Parathyroid adenoma (tissue), 2 donors: Measurements from ENCODE around the gene MGRN1.

Experiments
- H2AFZ ChIP-seq: fragments of 300-600 bp; sonication (generic); one replicate; pipeline ENCODE4 v1.7.0; 2017; ENCODE audit warnings: antibody characterized with exemption, mild to moderate bottlenecking
- H3K27ac ChIP-seq: fragments of 300-600 bp; sonication (generic); one replicate; pipeline ENCODE4 v1.7.0; 2017
- H3K27me3 ChIP-seq: fragments of 300-600 bp; sonication (generic); one replicate; pipeline ENCODE4 v1.7.0; 2017; ENCODE audit warnings: low read length; ENCODE audit not compliant: control insufficient read depth, insufficient read depth
- H3K36me3 ChIP-seq: fragments of 300-600 bp; sonication (generic); one replicate; pipeline ENCODE4 v1.7.0; 2017; ENCODE audit warnings: low read length; ENCODE audit not compliant: control insufficient read depth, insufficient read depth
- H3K4me1 ChIP-seq: fragments of 300-600 bp; sonication (generic); one replicate; pipeline ENCODE4 v1.7.0; 2017; ENCODE audit warnings: control low read depth
- H3K4me2 ChIP-seq: fragments of 300-600 bp; sonication (generic); one replicate; pipeline ENCODE4 v1.7.0; 2017; ENCODE audit warnings: low read length
- H3K4me3 ChIP-seq: fragments of 300-600 bp; sonication (generic); one replicate; pipeline ENCODE4 v1.7.0; 2017; ENCODE audit warnings: low read depth, low read length
- H3K79me2 ChIP-seq: fragments of 300-600 bp; sonication (generic); one replicate; pipeline ENCODE4 v1.7.0; 2017; ENCODE audit warnings: control low read depth
- H3K9ac ChIP-seq: fragments of 300-600 bp; sonication (generic); one replicate; pipeline ENCODE4 v1.7.0; 2017; ENCODE audit warnings: mild to moderate bottlenecking
- H3K9me3 ChIP-seq: fragments of 300-600 bp; sonication (generic); one replicate; pipeline ENCODE4 v1.7.0; 2017; ENCODE audit warnings: low read length; ENCODE audit not compliant: control insufficient read depth
- CTCF ChIP-seq: fragments of 300-600 bp; sonication (generic); IDR thresholded peaks from one replicate; pipeline ENCODE4 v1.7.0; 2017; ENCODE audit warnings: antibody characterized with exemption, mild to moderate bottlenecking
- donor health status: primary hyperparathyroidism.

The MGRN1 gene

DNA sequence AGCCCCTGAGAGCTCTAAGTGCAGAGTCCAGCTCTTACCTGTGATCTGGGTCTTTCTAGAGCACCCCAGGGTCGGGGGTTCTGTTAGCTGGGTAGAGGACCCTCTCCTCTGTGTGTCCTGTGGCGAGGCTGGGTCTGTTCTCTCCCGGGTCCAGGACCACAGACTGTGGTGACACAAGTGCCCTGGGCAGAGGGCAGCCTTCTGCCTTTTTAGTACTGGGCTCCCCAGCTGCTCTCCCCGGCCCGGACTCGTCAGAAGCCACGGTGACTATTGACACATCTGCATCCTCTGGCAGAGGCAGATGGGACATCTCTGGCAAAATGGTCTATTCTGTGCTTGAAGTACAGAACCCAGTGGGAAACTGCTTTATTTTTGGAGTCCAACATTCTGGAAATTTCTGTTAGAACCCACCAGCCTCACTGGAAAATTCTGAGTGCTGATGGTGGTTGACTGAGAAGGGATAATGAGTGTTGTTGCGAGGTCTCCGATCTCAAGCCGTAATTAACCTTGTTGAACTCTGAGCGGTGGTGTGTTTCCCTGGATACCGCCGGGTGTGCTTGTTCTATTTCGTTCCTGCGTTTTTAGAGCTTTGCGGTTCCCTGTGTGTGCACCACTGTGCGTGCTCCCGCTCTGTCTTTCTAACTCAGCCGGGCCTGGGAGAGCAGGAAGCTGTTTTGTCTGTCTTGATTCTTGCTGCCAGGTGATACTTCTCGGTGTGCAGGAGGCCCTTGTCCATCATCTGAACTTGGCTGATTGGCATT is 42.8 kb downstream of the MGRN1 start:
- Histone ChIP-seq H3K27ac (no peak overlapping the region), H3K9me3 (no peaks in the 10 kb centered on the region), H2AFZ (no peak overlapping the region), H3K4me1 (no peaks in the 10 kb centered on the region), H3K9ac (no peak overlapping the region), H3K27me3 (no peaks in the 10 kb centered on the region), H3K36me3 (no peaks in the 10 kb centered on the region), H3K4me2 (no peak overlapping the region), H3K79me2 (no peaks in the 10 kb centered on the region), H3K4me3 (no peak overlapping the region)
- no peak for TF ChIP-seq CTCF

DNA sequence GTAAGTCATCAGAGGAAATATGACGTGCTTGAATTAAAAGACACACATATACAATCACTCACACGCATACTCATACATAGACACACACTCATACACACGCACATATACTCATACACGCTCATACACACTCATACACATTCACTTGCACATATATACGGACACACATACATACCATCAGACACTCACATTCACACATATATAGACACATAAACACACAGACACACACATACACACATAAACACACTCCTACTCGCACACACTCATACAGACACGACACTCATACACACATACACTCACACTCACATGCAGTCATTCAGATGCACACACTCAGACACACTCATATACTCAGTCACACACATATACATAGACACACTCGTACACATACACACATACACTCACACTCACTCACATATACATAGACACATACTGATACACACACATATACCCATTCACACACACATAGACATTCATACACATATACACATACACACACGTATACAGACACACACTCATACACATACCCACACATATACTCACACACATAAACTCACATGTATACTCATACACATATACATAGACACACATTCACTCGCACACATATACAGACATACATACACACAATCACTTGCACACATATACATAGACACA is 43.8 kb downstream of the MGRN1 start:
- no peaks in the 10 kb centered on the region for H3K27me3 ChIP-seq
- H3K4me1 ChIP-seq, result no peaks in the 10 kb centered on the region
- no peak overlapping the region for H2AFZ ChIP-seq
- no peak for TF ChIP-seq CTCF
- no peak overlapping the region for H3K27ac ChIP-seq
- no peaks in the 10 kb centered on the region for H3K36me3 ChIP-seq
- H3K4me3 ChIP-seq, result no peak overlapping the region
- no peaks in the 10 kb centered on the region for H3K9me3 ChIP-seq
- H3K4me2 ChIP-seq, result no peak overlapping the region
- H3K79me2 ChIP-seq, result no peaks in the 10 kb centered on the region
- H3K9ac ChIP-seq, result no peak overlapping the region

DNA sequence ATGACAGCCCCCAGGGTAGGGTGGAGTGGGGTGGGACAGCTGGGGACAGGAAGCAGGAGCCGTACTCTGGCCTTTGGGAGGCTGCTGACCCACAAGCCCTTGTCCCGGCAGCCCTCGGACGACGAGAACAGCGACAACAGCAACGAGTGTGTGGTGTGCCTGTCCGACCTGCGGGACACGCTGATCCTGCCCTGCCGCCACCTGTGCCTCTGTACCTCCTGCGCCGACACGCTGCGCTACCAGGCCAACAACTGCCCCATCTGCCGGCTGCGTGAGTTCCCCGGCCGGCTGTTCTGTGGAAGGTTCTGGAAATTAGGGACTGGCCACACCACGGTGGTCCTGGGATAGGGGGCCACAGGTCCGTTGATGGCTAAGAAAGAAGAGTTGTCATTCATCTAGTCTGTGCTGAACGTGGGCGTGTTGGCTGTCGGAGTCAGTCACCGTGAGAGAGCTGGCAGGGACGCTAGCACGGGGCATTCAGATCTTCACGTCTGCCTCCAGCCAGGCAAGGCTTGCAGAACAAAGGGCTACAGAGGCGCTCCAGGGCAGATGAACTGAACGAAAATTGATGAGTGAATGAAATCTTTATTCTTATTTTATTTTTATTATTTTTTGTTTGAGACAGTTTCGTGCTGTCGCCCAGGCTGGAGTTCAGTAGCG is 48.9 kb downstream of the MGRN1 start:
- no peaks in the 10 kb centered on the region for H3K27me3 ChIP-seq
- no peak overlapping the region for H3K9ac ChIP-seq
- H3K9me3 ChIP-seq, result no peaks in the 10 kb centered on the region
- no peak overlapping the region for H3K27ac ChIP-seq
- H3K4me2 ChIP-seq, result no peak overlapping the region
- no peak for TF ChIP-seq CTCF
- H2AFZ ChIP-seq, result no peak overlapping the region
- no peaks in the 10 kb centered on the region for H3K36me3 ChIP-seq
- peaks cover 4% of the 10 kb centered on the region for H3K79me2 ChIP-seq
- H3K4me1 ChIP-seq, result no peaks in the 10 kb centered on the region
- no peak overlapping the region for H3K4me3 ChIP-seq

GRCh38 chr16:4674926-4675530 is 50.4 kb downstream of the MGRN1 start:
- H3K27ac ChIP-seq, result no peak overlapping the region
- no peaks in the 10 kb centered on the region for H3K36me3 ChIP-seq
- H3K4me1 ChIP-seq, result no peaks in the 10 kb centered on the region
- no peak overlapping the region for H2AFZ ChIP-seq
- no peak overlapping the region for H3K4me2 ChIP-seq
- peaks cover 6% of the 10 kb centered on the region for H3K79me2 ChIP-seq
- TF ChIP-seq CTCF, result no peak
- no peaks in the 10 kb centered on the region for H3K27me3 ChIP-seq
- no peak overlapping the region for H3K4me3 ChIP-seq
- no peak overlapping the region for H3K9ac ChIP-seq
- no peaks in the 10 kb centered on the region for H3K9me3 ChIP-seq
